ENCODE measurements around the gene GNG12.

Gene GNG12

GRCh38 chr1:67804710-67805109, 28.6 kb downstream of the GNG12 start:
- no peak for TF ChIP-seq CTCF (IDR thresholded peaks at IDR 0.05; ENCODE audit: low read depth, low read length)
- no peak overlapping the region for H3K4me3 ChIP-seq (ENCODE audit: low read depth, low read length)

GRCh38 chr1:67803380-67804279, 29.6 kb downstream of the GNG12 start:
- H3K4me3 ChIP-seq (ENCODE audit: low read depth, low read length), result no peak overlapping the region
- no peak for TF ChIP-seq CTCF (IDR thresholded peaks at IDR 0.05; ENCODE audit: low read depth, low read length)

- TF ChIP-seq CTCF (IDR thresholded peaks at IDR 0.05; ENCODE audit: low read depth, low read length), result no peak
- H3K4me3 ChIP-seq (ENCODE audit: low read depth, low read length), result no peak overlapping the region
Measured at GRCh38 chr1:67802565-67802964, 30.7 kb downstream of the GNG12 start.

- no peak overlapping the region for H3K4me3 ChIP-seq (ENCODE audit: low read depth, low read length)
- TF ChIP-seq CTCF (IDR thresholded peaks at IDR 0.05; ENCODE audit: low read depth, low read length), result no peak
Measured at GRCh38 chr1:67801903-67802302, 31.4 kb downstream of the GNG12 start.

- no peak overlapping the region for H3K4me3 ChIP-seq (ENCODE audit: low read depth, low read length)
- no peak for TF ChIP-seq CTCF (IDR thresholded peaks at IDR 0.05; ENCODE audit: low read depth, low read length)
Measured at GRCh38 chr1:67795179-67795912, 37.9 kb downstream of the GNG12 start.

GRCh38 chr1:67793562-67793961, 39.7 kb downstream of the GNG12 start:
- TF ChIP-seq CTCF (IDR thresholded peaks at IDR 0.05; ENCODE audit: low read depth, low read length), result no peak
- peak overlapping the region; percentile 29; the same call in 1 of the 2 replicates for H3K4me3 ChIP-seq (ENCODE audit: low read depth, low read length)
